Liver (tissue), 9 donors: ENCODE results near the gene NLRP6. TPM values are rescaled to one million over a fixed set of nuclear protein-coding genes. Genes with fewer than 3 reads are reported as not detected.
A peak's percentile ranks its signal among the peaks of the same experiment; 100 is the strongest.

Source experiments
- DNase-seq: peaks from one replicate; pipeline ENCODE4 v3.0.0-alpha.2; 2017; ENCODE audit warnings: low spot score
- H3K27ac ChIP-seq, 2 donors: one replicate each; pipeline ENCODE4 v1.7.0; 2013; ENCODE audit warnings: inconsistent platforms in 2 of 2, low read length in 2 of 2, control low read depth in 1 of 2, low read depth in 1 of 2, mild to moderate bottlenecking in 1 of 2
- H3K27me3 ChIP-seq, 4 donors: one replicate each; pipeline versions ENCODE4 v1.6.1 to v1.7.0; 2013; ENCODE audit warnings: low read length in 3 of 4, inconsistent platforms in 1 of 4, mild to moderate bottlenecking in 1 of 4, moderate library complexity in 1 of 4; ENCODE audit not compliant: control insufficient read depth in 4 of 4, insufficient read depth in 4 of 4
- H3K36me3 ChIP-seq, 4 donors: one replicate each; pipeline versions ENCODE4 v1.6.1 to v1.7.0; 2013; ENCODE audit warnings: low read length in 3 of 4, mild to moderate bottlenecking in 3 of 4, low read depth in 1 of 4, moderate library complexity in 1 of 4; ENCODE audit not compliant: control insufficient read depth in 4 of 4, insufficient read depth in 3 of 4
- H3K4me1 ChIP-seq, 4 donors: one replicate each; pipeline versions ENCODE4 v1.6.1 to v1.7.0; 2013; ENCODE audit warnings: low read length in 3 of 4, mild to moderate bottlenecking in 3 of 4, moderate library complexity in 1 of 4; ENCODE audit not compliant: control insufficient read depth in 4 of 4, insufficient read depth in 4 of 4
- H3K4me3 ChIP-seq, 3 donors: one replicate each; pipeline versions ENCODE4 v1.6.1 to v1.7.0; 2013; ENCODE audit warnings: low read length in 3 of 3, control low read depth in 1 of 3, low read depth in 1 of 3, mild to moderate bottlenecking in 1 of 3
- H3K9ac ChIP-seq, 2 donors: one replicate each; pipeline ENCODE4 v1.7.0; 2013; ENCODE audit warnings: low read length in 2 of 2, mild to moderate bottlenecking in 2 of 2, moderate library complexity in 2 of 2, control low read depth in 1 of 2, low read depth in 1 of 2
- H3K9me3 ChIP-seq, 4 donors: one replicate each; pipeline versions ENCODE4 v1.6.1 to v1.7.0; 2013; ENCODE audit warnings: low read length in 3 of 4; ENCODE audit not compliant: control insufficient read depth in 4 of 4
- EGR1 ChIP-seq, 2 donors: IDR thresholded peaks; 2 replicates each; pipeline ENCODE4 v1.6.1; 2016 to 2018; ENCODE audit warnings: antibody characterized with exemption in 2 of 2, low read depth in 2 of 2
- GABPA ChIP-seq, 2 donors: IDR thresholded peaks in 1 of 2; conservative IDR thresholded peaks in 1 of 2; 2 replicates each; pipeline ENCODE4 v1.6.1; 2016; ENCODE audit warnings: antibody characterized with exemption in 2 of 2, mild to moderate bottlenecking in 1 of 2, moderate library complexity in 1 of 2
- HNF4A ChIP-seq, 2 donors: conservative IDR thresholded peaks; 2 replicates each; pipeline ENCODE4 v1.6.1; 2016; ENCODE audit warnings: antibody characterized with exemption in 2 of 2, mild to moderate bottlenecking in 2 of 2
- HNF4G ChIP-seq: IDR thresholded peaks from 2 replicates; pipeline ENCODE4 v1.6.1; 2016; ENCODE audit warnings: antibody characterized with exemption
- JUND ChIP-seq, 2 donors: IDR thresholded peaks; 2 replicates each; pipeline ENCODE4 v1.6.1; 2016; ENCODE audit warnings: antibody characterized with exemption in 2 of 2
- NR2F2 ChIP-seq: IDR thresholded peaks from 2 replicates; pipeline ENCODE4 v1.6.1; 2016; ENCODE audit warnings: antibody characterized with exemption
- RAD21 ChIP-seq, 2 donors: IDR thresholded peaks; 2 replicates each; pipeline ENCODE4 v1.6.1; 2016; ENCODE audit warnings: antibody characterized with exemption in 2 of 2, mild to moderate bottlenecking in 2 of 2
- RXRA ChIP-seq, 2 donors: IDR thresholded peaks; 2 replicates each; pipeline ENCODE4 v1.6.1; 2017 to 2018; ENCODE audit warnings: antibody characterized with exemption in 2 of 2, mild to moderate bottlenecking in 1 of 2
- SP1 ChIP-seq: IDR thresholded peaks from 2 replicates; pipeline ENCODE4 v1.6.1; 2018; ENCODE audit warnings: antibody characterized with exemption, mild to moderate bottlenecking
- TAF1 ChIP-seq: conservative IDR thresholded peaks from 2 replicates; pipeline ENCODE4 v1.6.1; 2016; ENCODE audit warnings: antibody characterized with exemption, mild to moderate bottlenecking
- YY1 ChIP-seq: IDR thresholded peaks from 2 replicates; pipeline ENCODE4 v1.6.1; 2016; ENCODE audit warnings: antibody characterized with exemption, mild to moderate bottlenecking
- WGBS: extraction: QIAGEN DNeasy Blood & Tissue Kit; methylation state at CpG from one replicate; pipeline ENCODE4 v1.1.7; 2013; 5-methylcytosine and 5-hydroxymethylcytosine counted together
- polyA plus RNA-seq, 2 donors: library from polyadenylated mRNA; stranded (reverse) in 1 of 2; unstranded in 1 of 2; fragments of 200-250 nt in 1 of 2; fragments of >200 nt in 1 of 2; fragmentation: Nextera tagmentation in 1 of 2; extraction: Ambion mirVana in 1 of 2; gene quantifications; one replicate each; pipeline versions ENCODE4 v1.2.1 to v1.2.3, GENCODE V29; 2013 to 2015
- total RNA-seq, 2 donors: library from RNA; depleted of rRNA; stranded (reverse); fragments of >200 nt; gene quantifications; one replicate each; pipeline ENCODE4 v1.2.3, GENCODE V29; 2014
- TF ChIP-seq, protein P1 (sequence below): IDR thresholded peaks from 2 replicates; pipeline ENCODE4 v1.6.1; 2016; ENCODE audit warnings: antibody characterized with exemption, mild to moderate bottlenecking
- TF ChIP-seq, protein P2 (sequence below): fragments of 150-350 bp; IDR thresholded peaks from 2 replicates; pipeline ENCODE4 v1.5.1; 2017; ENCODE audit warnings: improper control_type of control experiment, low read depth, low read length; ENCODE audit not compliant: missing input control
- TF ChIP-seq, protein P3 (sequence below): IDR thresholded peaks from 2 replicates; pipeline ENCODE4 v1.6.1; 2016; ENCODE audit warnings: antibody characterized with exemption
- TF ChIP-seq, protein P4 (sequence below): IDR thresholded peaks from 2 replicates; pipeline ENCODE4 v1.6.1; 2016; ENCODE audit warnings: antibody characterized with exemption
- TF ChIP-seq, protein P5 (sequence below): IDR thresholded peaks from 2 replicates; pipeline ENCODE4 v1.6.1; 2016; ENCODE audit warnings: antibody characterized with exemption
- donor health status: healthy.
- donor health status: healthy.
- donor health status: healthy.
- donor health status: healthy.
- donor health status: healthy.

The NLRP6 gene
- total and polyA plus RNA-seq, 4 donors = 0.05 to 5.7 (median 0.97) TPM

DNA sequence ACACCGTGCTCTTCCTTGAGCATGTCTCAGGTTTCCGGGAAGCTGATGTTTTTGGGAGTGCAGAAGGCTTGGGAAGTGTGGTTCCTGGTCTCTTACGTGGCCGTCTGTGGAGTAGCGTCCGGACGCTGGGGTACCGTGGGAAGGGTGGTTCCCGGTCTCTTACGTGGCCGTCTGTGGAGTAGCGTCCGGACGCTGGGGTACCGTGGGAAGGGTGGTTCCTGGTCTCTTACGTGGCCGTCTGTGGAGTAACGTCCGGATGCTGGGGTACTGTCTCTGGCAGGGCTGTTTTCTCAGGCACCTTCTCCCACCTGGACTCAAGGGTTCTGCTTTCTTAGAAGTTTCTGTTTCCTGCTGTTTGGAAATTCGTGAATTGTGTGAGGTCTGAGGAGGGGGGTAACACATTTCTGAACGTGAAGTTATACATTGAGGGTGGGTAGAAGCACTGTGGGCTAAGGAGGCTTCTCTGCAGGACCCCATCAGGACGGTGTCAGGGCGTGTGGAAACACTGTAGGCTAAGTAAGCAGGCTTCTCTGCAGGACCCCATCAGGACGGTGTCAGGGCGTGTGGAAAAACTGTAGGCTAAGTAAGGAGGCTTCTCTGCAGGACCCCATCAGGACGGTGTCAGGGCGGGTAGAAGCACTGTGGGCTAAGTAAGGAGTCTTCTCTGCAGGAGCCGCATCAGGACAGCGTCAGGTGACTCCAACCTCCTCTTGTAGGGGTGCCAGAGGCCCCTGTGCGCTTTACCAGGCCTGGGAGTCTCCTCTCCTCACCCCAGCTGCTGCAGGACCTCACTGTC, 47.8 kb downstream of the NLRP6 start:
- no peaks in the 10 kb centered on the region for H3K27me3 ChIP-seq
- DNase-seq = no peak
- H3K9me3 ChIP-seq = no peaks in the 10 kb centered on the region
- H3K36me3 ChIP-seq = no peaks in the 10 kb centered on the region
- peak overlapping the region; percentile 76 to 92 for H3K27ac ChIP-seq
- no peak overlapping the region for H3K4me3 ChIP-seq
- peaks cover 0 to 15% (median 10%) of the 10 kb centered on the region in 4 donors for H3K4me1 ChIP-seq
- 88% methylated on average over 30 of the region's 30 CpGs for WGBS
- TF ChIP-seq EGR1 (IDR thresholded peaks at IDR 0.05; ENCODE audit: low read depth in 2 of 2) (no peak), JUND (IDR thresholded peaks at IDR 0.05) (no peak)
- H3K9ac ChIP-seq = peak overlapping the region; percentile 11 to 57

DNA sequence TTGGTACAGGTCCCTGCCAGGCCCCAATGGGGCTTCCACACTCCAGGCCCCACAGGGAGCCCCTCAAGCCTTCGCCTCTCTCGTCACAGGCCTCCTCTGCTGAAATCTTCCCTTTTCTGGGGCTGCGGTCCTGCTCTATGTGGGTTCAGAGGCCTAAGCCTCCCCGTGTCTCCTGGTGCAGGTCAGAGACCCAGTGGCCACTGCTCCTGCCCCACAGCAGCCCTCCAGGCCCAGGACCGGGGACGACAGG, 48.3 kb downstream of the NLRP6 start:
- Histone ChIP-seq H3K9me3 (no peaks in the 10 kb centered on the region), H3K36me3 (no peaks in the 10 kb centered on the region), H3K27ac (peak overlapping the region; percentile 76 to 92), H3K4me3 (no peak overlapping the region), H3K27me3 (no peaks in the 10 kb centered on the region), H3K4me1 (peaks cover 0 to 14% (median 10%) of the 10 kb centered on the region in 4 donors), H3K9ac (peak overlapping the region; percentile 4 to 57)
- no peak for DNase-seq
- TF ChIP-seq RXRA (IDR thresholded peaks at IDR 0.05) (peak; percentile 58 to 85), RAD21 (IDR thresholded peaks at IDR 0.05) (no peak)
- 60% methylated on average over 6 of the region's 6 CpGs for WGBS

DNA sequence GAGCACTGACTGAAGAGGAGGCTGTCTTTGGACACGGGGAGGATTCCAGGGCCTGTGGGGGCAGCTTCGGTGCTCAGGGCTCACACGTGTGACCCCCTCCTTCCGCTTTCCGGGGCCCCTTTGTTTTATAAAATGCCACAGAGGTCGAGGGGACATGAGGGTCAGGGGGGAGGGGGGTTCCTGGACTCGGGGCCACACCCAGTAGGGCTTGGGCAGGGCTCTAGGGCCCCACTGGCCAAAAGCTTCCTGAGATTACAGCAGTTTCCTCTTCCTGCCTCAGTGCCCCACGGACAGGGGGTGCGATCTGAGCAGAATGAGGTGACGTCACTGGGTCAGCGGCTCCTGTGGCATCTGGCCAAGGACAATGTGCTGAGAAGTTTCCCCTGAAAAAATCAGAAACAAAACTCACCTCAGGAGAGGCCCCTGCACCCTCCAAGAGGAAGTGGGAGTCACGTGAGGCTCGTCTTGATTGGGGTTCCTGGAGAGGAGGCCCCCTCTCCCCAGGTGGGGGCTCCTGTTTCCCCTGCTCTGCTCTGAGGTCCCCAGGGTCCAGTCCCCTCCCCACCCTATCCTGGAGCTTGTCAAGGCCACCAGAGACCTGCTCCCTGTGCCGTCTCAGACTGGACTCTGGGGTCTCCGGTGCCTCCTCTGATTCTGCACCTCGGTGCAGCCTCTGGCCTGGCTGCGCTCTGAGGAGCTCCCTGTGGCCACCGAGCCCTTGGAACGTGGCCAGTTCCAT, 48.8 kb downstream of the NLRP6 start:
- Histone ChIP-seq H3K4me3 (peak overlapping the region; percentile 3 to 44 (median 15)), H3K9ac (peak overlapping the region; percentile 57 to 78), H3K27me3 (no peaks in the 10 kb centered on the region), H3K27ac (peak overlapping the region; percentile 76 to 92), H3K36me3 (no peaks in the 10 kb centered on the region), H3K4me1 (peaks cover 0 to 14% (median 10%) of the 10 kb centered on the region in 4 donors), H3K9me3 (no peaks in the 10 kb centered on the region)
- TF ChIP-seq, protein P1, sequence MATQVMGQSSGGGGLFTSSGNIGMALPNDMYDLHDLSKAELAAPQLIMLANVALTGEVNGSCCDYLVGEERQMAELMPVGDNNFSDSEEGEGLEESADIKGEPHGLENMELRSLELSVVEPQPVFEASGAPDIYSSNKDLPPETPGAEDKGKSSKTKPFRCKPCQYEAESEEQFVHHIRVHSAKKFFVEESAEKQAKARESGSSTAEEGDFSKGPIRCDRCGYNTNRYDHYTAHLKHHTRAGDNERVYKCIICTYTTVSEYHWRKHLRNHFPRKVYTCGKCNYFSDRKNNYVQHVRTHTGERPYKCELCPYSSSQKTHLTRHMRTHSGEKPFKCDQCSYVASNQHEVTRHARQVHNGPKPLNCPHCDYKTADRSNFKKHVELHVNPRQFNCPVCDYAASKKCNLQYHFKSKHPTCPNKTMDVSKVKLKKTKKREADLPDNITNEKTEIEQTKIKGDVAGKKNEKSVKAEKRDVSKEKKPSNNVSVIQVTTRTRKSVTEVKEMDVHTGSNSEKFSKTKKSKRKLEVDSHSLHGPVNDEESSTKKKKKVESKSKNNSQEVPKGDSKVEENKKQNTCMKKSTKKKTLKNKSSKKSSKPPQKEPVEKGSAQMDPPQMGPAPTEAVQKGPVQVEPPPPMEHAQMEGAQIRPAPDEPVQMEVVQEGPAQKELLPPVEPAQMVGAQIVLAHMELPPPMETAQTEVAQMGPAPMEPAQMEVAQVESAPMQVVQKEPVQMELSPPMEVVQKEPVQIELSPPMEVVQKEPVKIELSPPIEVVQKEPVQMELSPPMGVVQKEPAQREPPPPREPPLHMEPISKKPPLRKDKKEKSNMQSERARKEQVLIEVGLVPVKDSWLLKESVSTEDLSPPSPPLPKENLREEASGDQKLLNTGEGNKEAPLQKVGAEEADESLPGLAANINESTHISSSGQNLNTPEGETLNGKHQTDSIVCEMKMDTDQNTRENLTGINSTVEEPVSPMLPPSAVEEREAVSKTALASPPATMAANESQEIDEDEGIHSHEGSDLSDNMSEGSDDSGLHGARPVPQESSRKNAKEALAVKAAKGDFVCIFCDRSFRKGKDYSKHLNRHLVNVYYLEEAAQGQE = peak; percentile 21
- TF ChIP-seq NR2F2 (peak; percentile 97), YY1 (peak; percentile 42), JUND (IDR thresholded peaks at IDR 0.05) (peak; percentile 61 to 80), EGR1 (IDR thresholded peaks at IDR 0.05; ENCODE audit: low read depth in 2 of 2) (peak in 1 of 2 donors; percentile 9), SP1 (peak; percentile 63), GABPA (IDR thresholded peaks at IDR 0.05 in 1 of 2, conservative IDR thresholded peaks at IDR 0.05 in 1 of 2) (no peak), HNF4G (no peak), HNF4A (conservative IDR thresholded peaks at IDR 0.05) (peak; percentile 26 to 35), RAD21 (IDR thresholded peaks at IDR 0.05) (peak in 1 of 2 donors; percentile 15), RXRA (IDR thresholded peaks at IDR 0.05) (peak; percentile 22 to 60), TAF1 (no peak)
- TF ChIP-seq, protein P2, sequence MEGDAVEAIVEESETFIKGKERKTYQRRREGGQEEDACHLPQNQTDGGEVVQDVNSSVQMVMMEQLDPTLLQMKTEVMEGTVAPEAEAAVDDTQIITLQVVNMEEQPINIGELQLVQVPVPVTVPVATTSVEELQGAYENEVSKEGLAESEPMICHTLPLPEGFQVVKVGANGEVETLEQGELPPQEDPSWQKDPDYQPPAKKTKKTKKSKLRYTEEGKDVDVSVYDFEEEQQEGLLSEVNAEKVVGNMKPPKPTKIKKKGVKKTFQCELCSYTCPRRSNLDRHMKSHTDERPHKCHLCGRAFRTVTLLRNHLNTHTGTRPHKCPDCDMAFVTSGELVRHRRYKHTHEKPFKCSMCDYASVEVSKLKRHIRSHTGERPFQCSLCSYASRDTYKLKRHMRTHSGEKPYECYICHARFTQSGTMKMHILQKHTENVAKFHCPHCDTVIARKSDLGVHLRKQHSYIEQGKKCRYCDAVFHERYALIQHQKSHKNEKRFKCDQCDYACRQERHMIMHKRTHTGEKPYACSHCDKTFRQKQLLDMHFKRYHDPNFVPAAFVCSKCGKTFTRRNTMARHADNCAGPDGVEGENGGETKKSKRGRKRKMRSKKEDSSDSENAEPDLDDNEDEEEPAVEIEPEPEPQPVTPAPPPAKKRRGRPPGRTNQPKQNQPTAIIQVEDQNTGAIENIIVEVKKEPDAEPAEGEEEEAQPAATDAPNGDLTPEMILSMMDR = no peak
- TF ChIP-seq, protein P3, sequence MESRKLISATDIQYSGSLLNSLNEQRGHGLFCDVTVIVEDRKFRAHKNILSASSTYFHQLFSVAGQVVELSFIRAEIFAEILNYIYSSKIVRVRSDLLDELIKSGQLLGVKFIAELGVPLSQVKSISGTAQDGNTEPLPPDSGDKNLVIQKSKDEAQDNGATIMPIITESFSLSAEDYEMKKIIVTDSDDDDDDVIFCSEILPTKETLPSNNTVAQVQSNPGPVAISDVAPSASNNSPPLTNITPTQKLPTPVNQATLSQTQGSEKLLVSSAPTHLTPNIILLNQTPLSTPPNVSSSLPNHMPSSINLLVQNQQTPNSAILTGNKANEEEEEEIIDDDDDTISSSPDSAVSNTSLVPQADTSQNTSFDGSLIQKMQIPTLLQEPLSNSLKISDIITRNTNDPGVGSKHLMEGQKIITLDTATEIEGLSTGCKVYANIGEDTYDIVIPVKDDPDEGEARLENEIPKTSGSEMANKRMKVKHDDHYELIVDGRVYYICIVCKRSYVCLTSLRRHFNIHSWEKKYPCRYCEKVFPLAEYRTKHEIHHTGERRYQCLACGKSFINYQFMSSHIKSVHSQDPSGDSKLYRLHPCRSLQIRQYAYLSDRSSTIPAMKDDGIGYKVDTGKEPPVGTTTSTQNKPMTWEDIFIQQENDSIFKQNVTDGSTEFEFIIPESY = no peak
- TF ChIP-seq, protein P4, sequence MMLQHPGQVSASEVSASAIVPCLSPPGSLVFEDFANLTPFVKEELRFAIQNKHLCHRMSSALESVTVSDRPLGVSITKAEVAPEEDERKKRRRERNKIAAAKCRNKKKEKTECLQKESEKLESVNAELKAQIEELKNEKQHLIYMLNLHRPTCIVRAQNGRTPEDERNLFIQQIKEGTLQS = no peak
- TF ChIP-seq, protein P5, sequence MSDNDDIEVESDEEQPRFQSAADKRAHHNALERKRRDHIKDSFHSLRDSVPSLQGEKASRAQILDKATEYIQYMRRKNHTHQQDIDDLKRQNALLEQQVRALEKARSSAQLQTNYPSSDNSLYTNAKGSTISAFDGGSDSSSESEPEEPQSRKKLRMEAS = no peak
- WGBS = 23% methylated on average over 19 of the region's 19 CpGs
- no peak for DNase-seq
